NCI-H69 (cell line): Measurements from ENCODE around the gene NOTO.
A peak's percentile ranks its signal among the peaks of the same experiment; 100 is the strongest.
"Not testable (repeated sequence)": the region's sequence is repeated elsewhere in the genome, so short reads cannot be mapped to it uniquely, and the experiment has no call there.

Experiments used
- DNase-seq: peaks from one replicate; lab custom pipeline; 2025; lab: John Stamatoyannopoulos, UW

NOTO gene

DNA sequence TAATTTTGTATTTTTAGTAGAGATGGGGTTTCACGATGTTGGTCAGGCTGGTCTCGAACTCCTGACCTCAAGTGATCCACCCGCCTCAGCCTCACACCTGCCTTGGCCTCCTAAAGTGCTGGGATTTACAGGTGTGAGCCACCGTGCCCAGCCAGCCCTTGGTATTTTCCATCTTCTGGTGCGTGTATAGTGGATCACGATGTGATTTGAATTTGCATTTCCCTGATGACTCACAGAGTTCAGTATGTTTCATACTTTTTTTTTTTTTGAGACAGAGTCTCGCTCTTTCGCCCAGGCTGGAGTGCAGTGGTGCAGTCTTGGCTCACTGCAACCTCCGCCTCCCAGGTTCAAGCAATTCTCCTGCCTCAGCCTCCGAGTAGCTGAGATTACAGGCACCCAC lies 2.1 kb upstream of the NOTO start:
- DNase-seq, result not testable (repeated sequence)

DNA sequence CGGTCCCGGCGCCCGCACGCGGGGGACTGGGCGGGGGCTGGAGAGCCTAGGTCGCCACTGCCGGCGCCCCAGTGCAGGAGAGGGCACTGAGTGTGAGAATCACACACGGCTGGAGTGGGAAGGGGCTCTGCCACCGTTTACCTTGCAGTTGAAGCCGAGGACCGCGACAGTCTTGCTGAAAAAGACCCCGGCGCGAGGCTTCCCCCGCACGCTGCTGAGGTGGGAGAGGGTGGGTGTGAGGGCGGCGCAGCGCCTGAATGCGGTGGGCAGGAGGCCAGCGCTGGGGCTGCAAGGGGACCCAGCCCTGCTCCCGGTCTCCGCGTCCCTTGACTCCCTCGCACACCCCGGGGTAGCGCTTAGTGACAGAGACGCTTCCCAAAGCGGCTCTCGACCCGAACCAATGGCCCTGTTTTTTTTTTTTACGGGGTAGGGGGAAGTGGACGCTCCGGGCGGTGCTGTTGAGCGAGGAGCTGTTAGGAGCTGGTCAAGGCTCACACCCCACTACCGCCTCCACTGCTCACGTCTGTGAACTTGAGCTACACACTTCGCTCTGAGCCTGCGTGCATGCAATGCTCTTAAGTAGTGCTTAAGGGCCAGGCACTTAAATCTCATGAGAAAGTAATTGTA lies 794 bp downstream of the NOTO start:
- peak; percentile 50 for DNase-seq

DNA sequence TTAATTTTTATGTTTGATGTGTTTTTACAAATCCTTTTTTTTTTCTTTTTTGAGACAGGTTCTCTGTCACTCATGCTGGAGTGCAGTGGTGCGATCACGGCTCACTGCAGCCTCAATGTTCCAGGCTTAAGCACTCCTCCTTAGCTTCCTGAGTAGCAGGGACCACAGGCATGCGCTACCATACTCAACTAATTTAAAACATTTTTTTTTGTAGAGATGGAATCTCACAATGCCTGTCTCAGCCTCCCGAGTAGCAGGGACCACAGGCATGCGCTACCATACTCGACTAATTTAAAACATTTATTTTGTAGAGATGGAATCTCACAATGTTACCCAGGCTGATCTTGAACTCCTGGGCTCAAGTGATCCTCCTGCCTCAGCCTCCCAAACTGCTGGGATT lies 3.2 kb downstream of the NOTO start:
- DNase-seq, result no peak

DNA sequence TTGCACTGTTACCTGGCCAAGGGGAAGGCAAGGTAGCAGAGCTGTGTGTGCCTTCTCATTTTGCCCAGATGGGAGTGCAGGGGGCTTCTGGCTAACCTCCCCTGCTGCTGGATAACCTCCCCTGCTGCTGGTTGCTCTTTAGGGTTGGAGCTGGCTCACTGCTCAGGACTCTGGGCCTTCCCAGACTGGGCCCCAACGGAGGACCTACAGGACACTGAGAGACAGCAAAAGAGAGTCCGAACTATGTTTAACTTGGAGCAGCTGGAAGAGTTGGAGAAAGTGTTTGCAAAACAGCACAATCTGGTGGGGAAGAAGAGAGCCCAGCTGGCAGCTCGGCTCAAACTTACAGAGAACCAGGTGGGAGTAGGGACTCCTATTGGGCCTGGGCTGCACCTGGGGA lies 5.9 kb downstream of the NOTO start:
- DNase-seq, result no peak

DNA sequence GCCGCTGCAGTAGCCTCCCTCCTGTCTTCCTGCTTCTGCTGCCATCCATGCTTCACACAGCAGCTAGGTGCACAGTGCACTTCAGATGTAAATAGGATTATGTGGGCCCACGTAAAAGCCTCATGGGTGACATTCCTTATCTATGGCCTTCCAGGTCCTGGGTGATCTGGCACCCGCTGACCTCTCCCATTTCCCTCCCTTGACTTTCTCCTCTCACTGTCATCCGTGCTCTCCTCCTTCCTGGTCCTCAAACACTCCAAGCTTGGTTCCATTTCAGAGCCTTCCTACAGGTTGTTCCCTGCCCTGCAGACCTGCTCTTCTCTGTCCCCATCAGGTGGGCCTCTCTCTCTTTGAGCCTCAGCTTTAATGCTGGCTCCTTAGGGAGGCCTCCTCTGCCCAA lies 7.6 kb downstream of the NOTO start:
- DNase-seq, result no peak

DNA sequence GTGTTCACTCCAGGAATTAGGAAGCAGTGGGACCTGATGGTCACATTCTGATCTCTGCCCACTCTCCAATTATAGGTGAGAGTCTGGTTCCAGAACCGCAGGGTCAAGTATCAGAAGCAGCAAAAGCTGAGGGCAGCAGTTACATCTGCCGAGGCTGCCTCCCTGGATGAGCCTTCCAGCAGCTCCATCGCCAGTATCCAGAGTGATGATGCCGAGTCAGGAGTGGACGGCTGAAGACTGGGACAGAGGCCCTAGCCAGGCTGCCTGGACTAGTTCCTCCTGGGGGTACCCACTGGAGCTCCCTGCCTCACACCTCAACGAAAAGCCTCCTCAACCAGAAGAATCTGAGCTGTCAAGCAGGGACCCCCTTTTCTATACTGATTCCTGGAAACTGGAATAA lies 8.3 kb downstream of the NOTO start:
- no peak for DNase-seq

DNA sequence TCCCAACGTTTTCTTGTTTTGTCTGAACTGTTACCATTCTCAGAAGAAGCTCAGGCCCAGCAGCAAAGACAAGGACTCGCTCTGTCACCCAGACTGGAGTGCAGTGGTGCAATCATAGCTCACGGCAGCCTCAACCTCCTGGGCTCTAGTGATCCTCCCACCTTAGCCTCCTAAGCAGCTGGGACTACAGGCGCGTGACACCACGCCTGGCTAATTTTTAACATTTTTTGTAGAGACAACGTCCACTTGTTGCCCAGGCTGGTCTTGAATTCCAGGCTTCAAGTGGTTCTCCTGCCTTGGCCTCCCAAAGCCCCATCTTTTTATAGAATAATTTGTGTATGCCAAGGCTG lies 9.7 kb downstream of the NOTO start:
- DNase-seq, result no peak

DNA sequence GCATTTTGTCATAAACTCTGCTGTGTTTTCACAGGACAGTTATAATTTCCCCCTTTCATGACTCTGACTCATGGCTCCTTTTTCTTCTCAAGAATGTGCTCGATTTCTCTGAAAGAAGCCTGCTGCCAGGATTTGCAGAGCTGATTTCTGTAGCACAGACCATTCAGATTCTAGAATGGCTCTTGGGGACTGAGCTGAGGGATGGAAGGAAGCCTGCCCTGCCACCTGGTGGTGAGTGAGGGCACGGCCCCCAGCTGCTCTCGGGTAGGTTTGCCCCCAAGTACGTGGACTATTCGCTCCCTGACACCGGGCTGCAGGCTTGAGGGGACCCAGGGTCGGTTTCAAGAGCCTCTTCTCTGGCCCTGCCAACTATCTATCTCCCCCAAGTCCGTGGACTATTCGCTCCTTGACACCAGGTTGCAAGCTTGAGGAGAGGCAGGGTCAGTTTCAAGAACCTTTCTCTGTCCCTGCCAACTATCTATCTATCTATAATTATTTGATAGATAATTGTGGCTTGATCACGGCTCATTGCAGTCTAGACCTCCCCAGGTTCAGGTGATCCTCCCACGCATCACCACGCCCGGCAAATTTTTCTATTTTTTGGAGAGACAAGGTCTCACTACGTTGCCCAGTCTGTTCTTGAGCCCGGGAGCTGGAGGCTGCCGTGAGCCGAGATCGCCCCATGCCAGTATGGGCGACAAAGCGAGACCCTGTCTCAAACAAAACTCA lies 10.2 kb downstream of the NOTO start:
- DNase-seq, result peak; percentile 63

DNA sequence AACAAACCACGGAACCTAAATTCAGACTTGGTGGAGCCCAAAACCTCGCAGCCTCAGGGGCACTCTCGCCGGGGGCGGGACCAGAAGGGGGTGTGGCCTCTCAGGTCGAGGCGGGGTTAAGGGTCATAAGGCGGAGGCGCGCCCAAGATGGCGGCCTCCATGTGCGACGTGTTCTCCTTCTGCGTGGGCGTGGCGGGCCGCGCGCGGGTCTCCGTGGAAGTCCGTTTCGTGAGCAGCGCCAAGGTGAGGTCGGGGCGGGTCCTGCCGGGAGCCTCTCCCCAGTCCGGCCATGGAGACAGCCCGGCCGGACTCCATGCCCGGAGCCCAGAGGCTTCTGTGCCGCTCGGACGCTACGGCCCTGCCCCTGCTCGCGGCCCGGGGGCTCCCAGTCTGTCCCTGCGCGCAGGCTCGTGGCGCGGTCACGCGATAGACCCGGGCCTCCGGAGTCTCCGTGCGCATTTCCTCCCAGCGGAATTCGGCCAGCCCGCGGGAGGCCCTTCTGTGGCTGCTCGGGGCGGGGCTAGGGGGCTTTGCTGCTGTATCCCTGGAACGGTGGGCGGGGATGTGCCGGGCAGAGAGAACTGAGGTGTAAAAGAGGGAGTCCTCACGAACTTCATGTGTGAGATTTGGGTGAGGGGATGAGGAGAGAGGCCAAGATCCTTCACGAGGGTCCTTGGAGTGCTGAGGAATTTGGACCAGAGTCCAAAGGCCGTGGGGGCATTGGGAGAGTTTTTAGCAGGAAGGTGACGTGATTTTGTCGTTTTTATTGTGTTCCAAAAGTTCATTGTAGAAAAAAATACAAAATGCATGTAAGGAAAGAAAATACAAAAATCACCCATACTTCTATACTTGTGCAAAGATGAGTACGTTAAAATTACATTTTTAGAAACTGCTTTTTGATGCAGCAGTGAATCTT lies 12.0 kb downstream of the NOTO start, which contains the start of gene SMYD5:
TSS of gene SMYD5 (plus strand) at position 126 of the 916 bp plus-strand sequence. CDS start at position 148, 22 bp downstream.
- DNase-seq, result peak; percentile 63

DNA sequence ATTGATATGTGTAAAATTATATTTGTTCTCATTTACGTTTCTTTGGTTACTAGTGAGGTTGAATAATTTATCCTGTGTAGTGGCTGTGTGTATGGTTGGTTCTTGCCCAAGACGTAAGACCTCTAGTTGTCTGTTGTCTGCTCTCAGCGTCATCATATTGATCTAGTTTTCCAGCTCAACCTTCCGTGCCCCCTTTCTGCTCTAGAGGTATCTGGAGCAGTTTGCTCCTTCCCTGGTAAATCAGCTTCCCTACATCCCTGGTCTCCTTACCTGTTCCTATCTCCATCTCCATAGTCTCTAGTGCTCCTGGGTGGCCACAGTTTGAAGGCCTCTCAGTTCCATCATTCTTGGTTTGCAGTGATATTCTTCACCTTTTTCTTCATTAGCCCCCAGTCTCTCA lies 12.9 kb downstream of the NOTO start:
- DNase-seq, result no peak

DNA sequence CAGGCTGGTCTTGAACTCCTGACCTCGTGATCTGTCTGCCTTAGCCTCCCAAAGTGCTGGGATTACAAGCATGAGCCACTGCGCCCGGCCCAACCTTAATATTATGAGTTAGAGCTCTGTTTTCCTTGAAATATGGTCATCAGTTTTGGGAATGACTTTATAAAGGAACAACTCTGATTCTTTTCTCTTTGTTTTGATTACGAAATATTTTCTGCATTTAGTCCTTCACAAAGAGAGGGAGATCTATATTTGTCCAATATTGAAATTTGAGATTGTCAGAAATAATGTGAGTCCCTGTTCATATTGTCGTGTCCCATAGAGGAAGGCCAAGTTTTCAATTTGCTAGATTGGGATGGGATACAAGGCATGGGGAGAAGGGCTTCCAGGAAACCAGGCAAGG lies 14.8 kb downstream of the NOTO start:
- no peak for DNase-seq

DNA sequence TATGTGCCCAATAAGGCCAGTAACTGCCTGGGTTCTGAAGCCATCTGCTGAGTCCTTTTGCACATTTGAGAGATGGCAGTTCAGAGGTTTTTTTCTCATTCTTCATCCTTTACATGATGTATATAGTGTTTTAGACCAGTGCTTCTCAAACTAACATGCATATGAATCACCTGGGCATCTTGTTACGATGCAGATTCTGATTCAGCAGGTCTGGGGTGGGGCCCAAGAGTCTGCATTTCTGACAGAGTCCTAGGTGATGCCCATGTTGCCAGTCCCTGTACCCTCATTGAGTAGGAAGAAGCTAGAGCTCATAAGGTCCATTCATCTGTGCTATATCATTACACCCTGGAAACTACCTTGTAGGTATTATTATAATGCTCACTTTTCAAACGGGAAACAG lies 15.5 kb downstream of the NOTO start:
- DNase-seq, result no peak

DNA sequence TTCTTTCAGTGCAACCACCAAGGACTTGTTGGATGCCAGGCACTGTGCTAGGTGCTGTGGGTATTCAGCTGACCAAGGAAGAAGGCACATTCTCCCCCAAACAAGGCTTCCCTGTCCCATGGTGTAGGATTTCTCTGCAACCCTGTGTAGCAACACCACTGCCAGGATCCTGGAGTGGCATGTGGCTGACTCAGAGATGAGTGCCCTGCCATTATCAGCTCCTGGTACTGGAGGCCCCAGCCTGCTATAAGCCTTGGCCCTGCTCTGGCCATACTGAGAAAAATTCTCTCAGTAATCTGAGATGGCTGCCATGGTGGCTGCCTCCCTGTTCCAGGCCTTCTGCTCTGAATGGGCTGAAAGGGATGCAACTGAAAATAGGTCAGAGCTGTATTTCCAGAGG lies 15.9 kb downstream of the NOTO start:
- no peak for DNase-seq

DNA sequence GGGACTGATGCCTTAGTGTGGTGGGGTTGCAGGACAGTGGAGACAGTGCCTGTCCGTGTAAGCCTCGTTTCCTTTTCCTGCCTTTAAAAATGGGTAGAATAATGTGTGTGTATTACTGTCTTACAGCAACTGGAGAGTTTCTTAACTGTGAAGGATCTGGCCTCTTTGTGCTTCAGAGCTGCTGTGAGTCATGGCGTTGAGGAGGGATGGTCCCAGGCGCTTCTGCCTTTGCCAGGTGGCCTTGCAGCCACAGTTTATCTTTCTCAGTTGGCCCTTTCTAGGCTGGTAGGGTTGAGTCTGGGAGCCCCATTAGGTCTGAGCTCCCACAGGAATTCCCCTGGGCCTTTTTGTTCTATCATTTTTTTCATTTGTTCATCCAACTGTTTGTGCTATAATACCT lies 21.4 kb downstream of the NOTO start:
- DNase-seq, result no peak

DNA sequence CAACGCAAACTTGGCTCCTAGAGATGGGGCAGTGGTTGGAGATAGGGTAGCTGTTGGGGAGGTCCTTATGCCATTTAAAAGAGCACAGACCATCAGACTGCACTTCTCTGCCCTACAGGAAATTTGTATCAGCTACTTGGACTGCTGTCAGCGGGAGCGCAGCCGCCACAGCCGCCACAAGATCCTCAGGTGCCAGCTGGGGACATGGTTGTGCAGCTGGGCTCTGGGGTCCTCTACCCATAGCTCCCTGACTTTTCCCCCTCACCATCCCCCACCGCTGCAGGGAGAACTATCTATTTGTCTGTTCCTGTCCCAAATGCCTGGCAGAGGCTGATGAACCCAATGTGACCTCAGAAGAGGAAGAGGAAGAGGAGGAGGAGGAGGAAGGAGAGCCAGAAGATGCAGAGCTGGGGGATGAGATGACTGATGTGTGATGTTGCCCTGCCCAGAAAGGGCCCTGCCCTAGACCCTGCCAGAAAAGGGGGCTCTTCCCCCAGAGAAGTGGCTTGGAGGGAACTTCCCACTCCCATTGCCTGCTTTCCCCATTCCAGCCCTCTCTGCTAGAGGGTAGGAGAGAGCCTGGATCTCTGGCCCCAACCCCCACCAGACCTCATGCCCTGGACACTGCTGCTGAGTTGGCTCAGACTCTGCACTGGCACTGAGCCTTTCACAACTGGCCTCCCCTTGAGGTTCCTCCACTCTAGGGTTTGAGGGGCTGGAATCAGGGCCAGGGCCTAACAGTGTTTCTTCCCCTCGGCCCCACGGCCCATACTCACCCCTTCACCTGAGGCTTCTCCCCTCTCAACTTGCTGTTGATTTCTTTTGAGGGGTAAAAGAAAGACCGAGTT lies 23.4 kb downstream of the NOTO start:
- DNase-seq, result no peak

DNA sequence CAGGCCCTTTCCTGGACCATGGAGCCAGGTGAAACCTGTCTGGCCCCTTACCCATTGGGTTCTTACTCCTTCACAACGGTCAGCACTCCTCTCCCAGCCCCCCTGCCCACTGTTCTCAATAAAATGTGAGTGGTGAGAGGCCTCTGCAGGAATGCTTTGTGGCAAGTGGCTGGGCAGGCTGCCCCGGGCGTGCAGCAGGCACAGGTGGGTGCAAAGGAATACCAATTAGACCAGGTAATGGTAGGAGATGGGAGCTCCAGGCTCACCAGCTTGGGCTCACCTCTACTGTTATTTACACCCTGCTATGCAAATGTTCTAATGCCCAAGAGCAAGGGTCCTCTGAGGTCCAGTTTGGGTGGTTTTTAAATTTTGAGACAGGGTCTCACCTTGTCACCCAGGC lies 24.7 kb downstream of the NOTO start:
- no peak for DNase-seq

DNA sequence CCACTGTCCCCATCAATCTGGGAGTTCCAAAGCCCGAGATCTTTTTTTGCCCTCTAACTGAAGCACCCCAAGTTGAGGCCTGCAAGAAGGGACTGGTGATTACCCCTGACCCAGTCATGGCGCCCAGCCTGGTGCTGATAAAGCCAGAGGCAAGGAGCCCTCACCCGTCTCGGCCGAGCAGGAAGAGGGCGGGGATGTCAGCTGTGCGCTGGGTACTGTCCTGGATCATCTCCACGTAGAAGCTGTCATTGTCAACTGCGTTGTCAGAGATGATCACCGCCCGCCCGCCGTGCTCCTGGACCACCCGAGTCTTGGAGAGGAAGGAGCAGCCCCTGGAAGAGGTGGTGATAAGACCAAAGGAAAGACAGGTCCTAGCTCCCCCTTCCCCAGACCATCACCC lies 26.3 kb downstream of the NOTO start:
- DNase-seq, result no peak

DNA sequence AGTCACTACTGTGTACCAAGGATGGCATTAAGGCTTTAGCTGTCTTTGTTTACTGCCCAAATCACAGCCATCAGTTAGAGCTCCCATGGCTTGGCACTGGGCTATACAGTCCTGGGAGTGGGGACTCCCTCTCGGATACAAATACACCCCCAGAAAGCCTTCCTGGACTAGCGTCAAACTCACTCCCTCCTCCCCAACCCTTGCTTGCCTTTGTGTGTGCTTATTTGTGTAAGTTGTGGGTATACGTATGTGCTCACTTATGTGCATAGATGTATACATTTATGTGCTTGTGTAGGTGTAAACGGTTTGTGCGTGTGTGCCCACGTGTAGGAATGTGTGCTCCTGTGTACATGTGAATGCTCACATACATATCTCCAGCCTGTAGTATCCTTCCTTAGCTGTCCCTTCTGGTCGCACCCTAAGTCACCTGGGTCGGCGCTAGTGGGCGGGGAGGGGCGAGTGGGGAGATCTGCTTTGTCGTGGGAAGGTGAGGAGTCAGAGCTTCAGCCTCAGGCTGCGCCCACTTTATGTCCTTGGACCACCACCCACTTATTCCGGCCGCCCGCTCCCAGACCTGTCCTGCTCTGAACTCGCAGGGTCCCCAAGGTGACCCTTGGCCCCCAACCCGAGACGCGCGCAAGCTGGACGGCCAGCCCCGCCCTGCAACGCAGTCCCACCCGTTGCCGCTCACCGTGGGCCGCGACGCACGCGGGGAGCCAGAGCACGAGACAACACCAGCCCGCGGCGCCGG lies 30.2 kb downstream of the NOTO start:
- DNase-seq, result peak; percentile 33

DNA sequence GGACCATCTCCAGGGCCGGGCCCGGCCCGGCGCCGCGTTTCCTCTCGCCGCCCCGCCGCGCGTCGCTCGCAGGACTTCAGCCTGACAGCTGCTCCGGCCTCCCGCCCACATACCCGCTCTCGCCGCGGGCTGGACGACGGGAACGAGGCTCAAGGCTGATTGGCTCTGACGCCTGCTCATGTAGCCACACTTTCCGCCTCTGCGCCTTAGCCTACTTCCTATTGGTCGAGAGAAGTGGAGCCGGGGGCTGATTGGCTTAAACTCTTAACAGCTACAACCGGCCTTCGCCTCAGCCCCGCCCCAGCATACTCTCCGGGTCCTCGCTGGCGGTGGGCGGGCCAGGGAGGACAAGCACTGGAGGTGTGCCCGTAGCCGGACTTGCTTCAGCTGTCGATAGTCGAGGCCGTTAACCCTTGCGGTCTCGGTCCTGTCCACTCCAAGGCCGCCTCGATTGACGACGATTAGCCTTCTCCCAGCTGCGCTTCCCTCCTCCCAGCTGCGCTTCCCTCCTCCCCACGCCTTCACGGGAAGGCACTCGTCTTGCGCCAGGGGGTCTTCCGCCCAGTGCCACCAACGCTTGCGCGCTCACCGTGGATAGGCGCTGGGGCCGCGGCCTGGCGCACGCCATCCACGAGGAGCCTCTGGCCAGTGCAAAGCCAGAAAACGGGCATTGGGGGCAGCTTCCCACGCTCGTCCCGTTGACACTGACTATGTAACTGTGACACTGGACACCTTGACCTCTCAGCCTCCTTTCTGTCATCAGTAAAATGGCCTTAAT lies 31.0 kb downstream of the NOTO start, which contains the start of gene PRADC1:
TSS of gene PRADC1 (minus strand) at position 86 of the 778 bp plus-strand sequence. CDS start at position 7, 79 bp downstream.
- DNase-seq, result peak; percentile 98
